PFSK-1 (cell line): ENCODE data around the gene LRMDA.

Source experiments
- FOXP2 ChIP-seq: optimal IDR thresholded peaks from 2 replicates; pipeline ENCODE3; 2011; ENCODE audit warnings: borderline replicate concordance, control low read depth, inconsistent platforms; ENCODE audit not compliant: insufficient read depth; ENCODE audit errors: extremely low read length, extremely low read depth
- POLR2AphosphoS5 ChIP-seq: IDR thresholded peaks from 2 replicates; pipeline ENCODE4 v1.6.1; 2012; ENCODE audit warnings: low read depth, mild to moderate bottlenecking, control low read depth, low read length, moderate library complexity
- SIN3A ChIP-seq: IDR thresholded peaks from 2 replicates; pipeline ENCODE4 v1.6.1; 2012; ENCODE audit warnings: mild to moderate bottlenecking, low read length, moderate library complexity, borderline replicate concordance; ENCODE audit not compliant: insufficient read depth
- TAF1 ChIP-seq: IDR thresholded peaks from 2 replicates; pipeline ENCODE4 v1.6.1; 2012; ENCODE audit warnings: low read length, control low read depth, borderline replicate concordance; ENCODE audit not compliant: insufficient read depth
- TF ChIP-seq, protein P1 (sequence below), 2 experiments: IDR thresholded peaks; 2 replicates each; pipeline versions ENCODE4 v1.6.1 to v1.8.0; 2011 to 2012; ENCODE audit warnings: low read depth in 2 of 2, low read length in 2 of 2, control low read depth in 1 of 2, inconsistent platforms in 1 of 2, mild to moderate bottlenecking in 1 of 2, moderate library complexity in 1 of 2; ENCODE audit not compliant: insufficient read depth in 1 of 2

Gene LRMDA

DNA sequence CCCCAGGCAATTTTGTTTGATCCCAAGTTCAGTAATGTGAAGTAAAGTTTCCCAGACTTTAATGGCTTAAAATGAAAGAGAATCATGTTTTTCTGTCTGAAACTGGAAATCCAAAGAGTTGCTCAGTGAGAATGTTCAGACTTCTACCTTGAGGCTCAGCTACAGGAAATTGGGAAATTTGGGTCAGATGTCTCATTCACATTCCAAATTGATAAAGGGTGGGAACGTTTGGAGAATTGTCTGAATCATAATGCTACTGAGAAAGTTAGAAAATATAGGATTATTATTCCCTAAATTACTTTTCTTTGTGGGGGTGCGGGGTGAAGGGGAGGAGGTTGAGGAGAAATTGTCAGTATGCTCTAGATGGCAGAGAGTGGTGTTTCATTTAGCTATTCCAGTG is 773.9 kb downstream of the LRMDA start:
- TF ChIP-seq TAF1 (no peak), FOXP2 (no peak), POLR2AphosphoS5 (no peak), SIN3A (no peak)
- TF ChIP-seq, protein P1, sequence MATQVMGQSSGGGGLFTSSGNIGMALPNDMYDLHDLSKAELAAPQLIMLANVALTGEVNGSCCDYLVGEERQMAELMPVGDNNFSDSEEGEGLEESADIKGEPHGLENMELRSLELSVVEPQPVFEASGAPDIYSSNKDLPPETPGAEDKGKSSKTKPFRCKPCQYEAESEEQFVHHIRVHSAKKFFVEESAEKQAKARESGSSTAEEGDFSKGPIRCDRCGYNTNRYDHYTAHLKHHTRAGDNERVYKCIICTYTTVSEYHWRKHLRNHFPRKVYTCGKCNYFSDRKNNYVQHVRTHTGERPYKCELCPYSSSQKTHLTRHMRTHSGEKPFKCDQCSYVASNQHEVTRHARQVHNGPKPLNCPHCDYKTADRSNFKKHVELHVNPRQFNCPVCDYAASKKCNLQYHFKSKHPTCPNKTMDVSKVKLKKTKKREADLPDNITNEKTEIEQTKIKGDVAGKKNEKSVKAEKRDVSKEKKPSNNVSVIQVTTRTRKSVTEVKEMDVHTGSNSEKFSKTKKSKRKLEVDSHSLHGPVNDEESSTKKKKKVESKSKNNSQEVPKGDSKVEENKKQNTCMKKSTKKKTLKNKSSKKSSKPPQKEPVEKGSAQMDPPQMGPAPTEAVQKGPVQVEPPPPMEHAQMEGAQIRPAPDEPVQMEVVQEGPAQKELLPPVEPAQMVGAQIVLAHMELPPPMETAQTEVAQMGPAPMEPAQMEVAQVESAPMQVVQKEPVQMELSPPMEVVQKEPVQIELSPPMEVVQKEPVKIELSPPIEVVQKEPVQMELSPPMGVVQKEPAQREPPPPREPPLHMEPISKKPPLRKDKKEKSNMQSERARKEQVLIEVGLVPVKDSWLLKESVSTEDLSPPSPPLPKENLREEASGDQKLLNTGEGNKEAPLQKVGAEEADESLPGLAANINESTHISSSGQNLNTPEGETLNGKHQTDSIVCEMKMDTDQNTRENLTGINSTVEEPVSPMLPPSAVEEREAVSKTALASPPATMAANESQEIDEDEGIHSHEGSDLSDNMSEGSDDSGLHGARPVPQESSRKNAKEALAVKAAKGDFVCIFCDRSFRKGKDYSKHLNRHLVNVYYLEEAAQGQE (IDR thresholded peaks at IDR 0.05; ENCODE audit: insufficient read depth in 1 of 2, low read depth in 2 of 2, low read length in 2 of 2), result no peak

DNA sequence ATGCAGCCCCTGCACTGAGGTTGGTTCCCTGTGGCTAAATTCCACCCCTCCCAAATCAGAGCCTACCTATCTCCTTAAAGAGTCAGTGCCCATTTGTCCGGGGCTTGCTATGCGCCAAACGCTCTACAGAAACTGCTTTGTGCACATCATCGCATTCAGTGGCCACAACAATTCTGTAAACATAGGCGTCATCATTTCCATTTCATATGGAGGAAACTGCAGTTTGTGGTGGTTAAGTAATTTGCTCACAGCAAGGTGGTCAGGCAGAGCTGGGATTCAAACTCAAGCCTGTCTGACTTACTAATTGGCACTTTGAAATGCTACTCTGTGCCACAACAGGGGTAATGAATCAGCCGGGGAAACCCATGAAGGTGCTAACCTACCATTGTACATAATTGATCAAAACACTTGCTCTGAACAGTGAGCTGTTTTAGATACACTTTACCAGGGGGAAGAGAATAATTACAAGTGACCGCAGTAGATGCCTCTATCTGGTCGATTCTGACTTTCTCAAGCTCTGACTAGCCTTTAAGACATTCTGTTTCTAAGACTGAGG is 775.5 kb downstream of the LRMDA start:
- TF ChIP-seq FOXP2, result no peak
- no peak for TF ChIP-seq POLR2AphosphoS5
- TF ChIP-seq SIN3A, result no peak
- TF ChIP-seq TAF1, result no peak
- TF ChIP-seq, protein P1 (IDR thresholded peaks at IDR 0.05; ENCODE audit: insufficient read depth in 1 of 2, low read depth in 2 of 2, low read length in 2 of 2), result no peak

DNA sequence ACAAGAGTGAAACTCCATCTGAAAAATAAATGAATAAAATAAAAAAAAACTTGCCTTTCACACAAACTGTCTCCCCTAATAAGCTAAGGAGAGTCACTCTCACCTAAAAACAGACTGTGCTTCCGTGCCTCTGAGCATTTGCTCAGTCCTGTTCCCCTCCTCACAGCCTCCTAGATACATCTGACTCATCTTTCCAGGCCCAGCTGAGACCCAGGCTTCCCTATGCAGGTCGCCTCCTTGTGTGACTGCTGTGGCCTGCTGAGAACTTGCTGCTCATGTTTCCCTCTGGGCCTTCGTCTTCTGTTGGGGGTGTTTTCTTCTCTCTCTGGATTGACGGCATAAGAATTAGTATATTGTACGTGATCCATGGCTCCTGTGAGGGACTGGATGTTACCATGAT is 777.7 kb downstream of the LRMDA start:
- no peak for TF ChIP-seq SIN3A
- TF ChIP-seq POLR2AphosphoS5, result no peak
- TF ChIP-seq TAF1, result no peak
- TF ChIP-seq FOXP2, result no peak
- TF ChIP-seq, protein P1 (IDR thresholded peaks at IDR 0.05; ENCODE audit: insufficient read depth in 1 of 2, low read depth in 2 of 2, low read length in 2 of 2), result no peak

DNA sequence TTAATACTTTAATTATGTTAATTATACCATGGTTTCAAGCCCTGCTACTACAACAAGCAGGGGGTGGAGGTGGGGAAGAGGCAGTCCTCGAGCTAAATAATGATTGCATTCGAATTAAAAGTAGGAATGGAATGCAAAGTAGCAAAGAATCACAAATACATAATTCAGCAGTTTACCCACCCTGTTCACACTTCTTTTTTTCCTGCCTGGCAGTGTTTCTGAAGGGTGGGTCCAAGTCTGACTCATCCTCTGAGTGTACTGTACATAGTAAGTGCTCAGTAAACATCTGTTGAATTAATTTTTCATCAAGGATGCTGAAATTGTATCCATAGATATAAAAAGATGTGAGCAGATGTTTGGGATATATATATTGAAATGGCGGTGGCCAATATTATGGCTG is 778.8 kb downstream of the LRMDA start:
- TF ChIP-seq SIN3A (no peak), POLR2AphosphoS5 (no peak)

DNA sequence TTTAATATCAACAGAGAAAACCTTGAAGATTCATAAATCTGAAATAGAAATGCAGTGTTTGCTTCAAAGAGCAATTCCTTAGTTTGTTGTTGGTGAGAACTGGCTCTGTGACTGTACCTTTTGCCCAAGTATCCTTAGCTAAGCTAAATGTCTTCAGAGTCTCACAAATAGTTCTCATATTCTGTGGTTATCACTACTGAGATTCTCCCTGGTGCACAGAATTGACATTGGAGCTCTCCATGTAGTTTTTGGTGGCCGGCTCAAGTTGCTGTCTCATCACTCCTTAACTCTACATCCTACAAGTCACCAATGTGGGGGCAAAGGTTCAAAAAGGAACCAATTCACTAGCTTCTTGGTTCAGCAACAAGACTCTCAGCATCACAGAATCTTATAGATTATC is 780.3 kb downstream of the LRMDA start:
- TF ChIP-seq, protein P1 (IDR thresholded peaks at IDR 0.05; ENCODE audit: insufficient read depth in 1 of 2, low read depth in 2 of 2, low read length in 2 of 2), result no peak
- TF ChIP-seq POLR2AphosphoS5 (no peak), FOXP2 (no peak), TAF1 (no peak), SIN3A (no peak)
